Testis (tissue), 2 donors: ENCODE measurements around the gene RUNDC1.
"Not testable (repeated sequence)": the region's sequence is repeated elsewhere in the genome, so short reads cannot be mapped to it uniquely, and the experiment has no call there.

Source experiments
- POLR2A ChIP-seq: fragments of 450-650 bp; IDR thresholded peaks from one replicate; pipeline ENCODE4 v1.6.1; 2017; ENCODE audit warnings: antibody characterized with exemption, mild to moderate bottlenecking, moderate library complexity
- TF ChIP-seq, protein P1 (sequence below), 3 experiments: fragments of 450-650 bp in 2 of 3; fragments of 200-600 bp in 1 of 3; sonication (generic) in 1 of 3; IDR thresholded peaks; one replicate each; pipeline ENCODE4 v1.5.1; 2016 to 2019; ENCODE audit warnings: antibody characterized with exemption in 3 of 3, mild to moderate bottlenecking in 2 of 3, moderate library complexity in 1 of 3

DNA sequence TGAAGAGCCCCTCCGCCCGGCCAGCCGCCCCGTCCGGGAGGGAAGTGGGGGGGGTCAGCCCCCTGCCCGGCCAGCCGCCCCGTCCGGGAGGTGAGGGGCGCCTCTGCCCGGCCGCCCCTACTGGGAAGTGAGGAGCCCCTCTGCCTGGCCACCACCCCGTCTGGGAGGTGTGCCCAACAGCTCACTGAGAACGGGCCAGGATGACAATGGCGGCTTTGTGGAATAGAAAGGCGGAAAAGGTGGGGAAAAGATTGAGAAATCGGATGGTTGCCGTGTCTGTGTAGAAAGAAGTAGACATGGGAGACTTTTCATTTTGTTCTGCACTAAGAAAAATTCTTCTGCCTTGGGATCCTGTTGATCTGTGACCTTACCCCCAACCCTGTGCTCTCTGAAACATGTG lies 7.0 kb upstream of the RUNDC1 start:
- TF ChIP-seq, protein P1, sequence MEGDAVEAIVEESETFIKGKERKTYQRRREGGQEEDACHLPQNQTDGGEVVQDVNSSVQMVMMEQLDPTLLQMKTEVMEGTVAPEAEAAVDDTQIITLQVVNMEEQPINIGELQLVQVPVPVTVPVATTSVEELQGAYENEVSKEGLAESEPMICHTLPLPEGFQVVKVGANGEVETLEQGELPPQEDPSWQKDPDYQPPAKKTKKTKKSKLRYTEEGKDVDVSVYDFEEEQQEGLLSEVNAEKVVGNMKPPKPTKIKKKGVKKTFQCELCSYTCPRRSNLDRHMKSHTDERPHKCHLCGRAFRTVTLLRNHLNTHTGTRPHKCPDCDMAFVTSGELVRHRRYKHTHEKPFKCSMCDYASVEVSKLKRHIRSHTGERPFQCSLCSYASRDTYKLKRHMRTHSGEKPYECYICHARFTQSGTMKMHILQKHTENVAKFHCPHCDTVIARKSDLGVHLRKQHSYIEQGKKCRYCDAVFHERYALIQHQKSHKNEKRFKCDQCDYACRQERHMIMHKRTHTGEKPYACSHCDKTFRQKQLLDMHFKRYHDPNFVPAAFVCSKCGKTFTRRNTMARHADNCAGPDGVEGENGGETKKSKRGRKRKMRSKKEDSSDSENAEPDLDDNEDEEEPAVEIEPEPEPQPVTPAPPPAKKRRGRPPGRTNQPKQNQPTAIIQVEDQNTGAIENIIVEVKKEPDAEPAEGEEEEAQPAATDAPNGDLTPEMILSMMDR (IDR thresholded peaks at IDR 0.05) = not testable (repeated sequence)
- TF ChIP-seq POLR2A = not testable (repeated sequence)
